Muscle layer of colon (tissue), 2 donors: ENCODE results near the gene IL32.

ENCODE experiments used
- H3K27ac ChIP-seq: one replicate; pipeline ENCODE4 v1.7.0; 2013; ENCODE audit warnings: low read depth, mild to moderate bottlenecking, low read length, moderate library complexity
- H3K27me3 ChIP-seq, 2 donors: one replicate each; pipeline ENCODE4 v1.7.0; 2013; ENCODE audit warnings: low read length in 2 of 2, mild to moderate bottlenecking in 2 of 2; ENCODE audit not compliant: insufficient read depth in 2 of 2, control insufficient read depth in 1 of 2
- H3K36me3 ChIP-seq: one replicate; pipeline ENCODE4 v1.7.0; 2013; ENCODE audit warnings: mild to moderate bottlenecking, low read length; ENCODE audit not compliant: insufficient read depth
- H3K4me1 ChIP-seq: one replicate; pipeline ENCODE4 v1.7.0; 2013; ENCODE audit warnings: mild to moderate bottlenecking, low read length; ENCODE audit not compliant: insufficient read depth
- H3K4me3 ChIP-seq, 2 donors: one replicate each; pipeline ENCODE4 v1.7.0; 2013; ENCODE audit warnings: low read length in 2 of 2, low read depth in 1 of 2, mild to moderate bottlenecking in 1 of 2, moderate library complexity in 1 of 2
- H3K9ac ChIP-seq: one replicate; pipeline ENCODE4 v1.7.0; 2013; ENCODE audit warnings: low read length
- H3K9me3 ChIP-seq: one replicate; pipeline ENCODE4 v1.7.0; 2013; ENCODE audit warnings: mild to moderate bottlenecking, low read length
- donor health status: abdominal sarcoma.
- donor health status: Adenocarcinoma of cecum.

Gene IL32

GRCh38 chr16:3088925-3089716, 23.7 kb downstream of the IL32 start:
- Histone ChIP-seq H3K4me3 (no peak overlapping the region), H3K27me3 (peaks cover 0 to 13% of the 10 kb centered on the region in 2 donors), H3K4me1 (no peaks in the 10 kb centered on the region), H3K36me3 (no peaks in the 10 kb centered on the region), H3K27ac (no peak overlapping the region), H3K9me3 (no peaks in the 10 kb centered on the region), H3K9ac (no peak overlapping the region)

DNA sequence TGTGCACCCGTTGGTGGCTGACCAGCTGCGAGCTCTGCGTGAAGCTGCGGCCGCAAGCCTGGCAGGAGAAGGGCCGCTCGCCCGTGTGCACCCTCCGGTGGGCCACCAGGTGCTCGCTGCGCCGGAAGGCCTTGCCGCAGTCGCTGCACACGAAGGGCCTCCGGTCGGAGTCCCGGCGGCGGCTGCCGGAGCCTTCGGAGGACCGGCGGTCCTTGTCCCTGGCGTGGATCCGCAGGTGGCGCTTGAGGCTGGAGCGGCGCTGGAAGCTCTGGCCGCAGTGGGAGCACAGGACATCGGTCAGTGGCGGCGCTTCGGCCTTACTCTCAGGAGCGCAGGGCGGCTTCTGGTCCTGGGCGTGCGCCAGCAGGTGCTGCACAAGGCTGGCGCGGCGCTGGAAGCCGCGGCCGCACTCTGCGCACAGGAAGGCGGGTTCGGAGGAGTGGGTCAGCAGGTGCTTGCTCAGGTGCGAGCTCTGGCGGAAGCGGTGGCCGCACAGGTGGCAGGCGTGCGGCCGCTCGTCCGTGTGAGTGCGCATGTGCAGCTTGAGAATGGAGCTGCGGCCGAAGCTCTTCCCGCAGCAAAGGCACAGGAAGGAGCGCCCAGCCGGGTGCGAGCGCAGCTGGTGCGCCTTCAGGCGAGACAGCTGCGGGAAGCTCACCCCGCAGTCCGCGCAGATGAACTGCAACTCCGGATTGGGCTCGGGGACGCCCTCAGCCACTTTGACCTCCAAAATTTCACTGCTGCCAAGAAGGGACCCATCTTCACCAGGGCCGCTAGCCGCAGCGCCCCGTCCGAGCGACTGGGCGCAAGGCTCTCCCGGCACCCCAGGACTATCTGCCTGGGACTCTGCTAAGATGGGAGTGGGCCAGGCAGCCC, 24.5 kb downstream of the IL32 start:
- Histone ChIP-seq H3K36me3 (no peaks in the 10 kb centered on the region), H3K27ac (no peak overlapping the region), H3K27me3 (peaks cover 0 to 13% of the 10 kb centered on the region in 2 donors), H3K9ac (no peak overlapping the region), H3K9me3 (no peaks in the 10 kb centered on the region), H3K4me3 (no peak overlapping the region), H3K4me1 (no peaks in the 10 kb centered on the region)

- peaks cover 0 to 13% of the 10 kb centered on the region in 2 donors for H3K27me3 ChIP-seq
- H3K4me3 ChIP-seq, result no peak overlapping the region
- no peak overlapping the region for H3K27ac ChIP-seq
- no peaks in the 10 kb centered on the region for H3K36me3 ChIP-seq
- no peaks in the 10 kb centered on the region for H3K9me3 ChIP-seq
- no peaks in the 10 kb centered on the region for H3K4me1 ChIP-seq
- H3K9ac ChIP-seq, result no peak overlapping the region
Observed at GRCh38 chr16:3091551-3091950, 26.1 kb downstream of the IL32 start.

DNA sequence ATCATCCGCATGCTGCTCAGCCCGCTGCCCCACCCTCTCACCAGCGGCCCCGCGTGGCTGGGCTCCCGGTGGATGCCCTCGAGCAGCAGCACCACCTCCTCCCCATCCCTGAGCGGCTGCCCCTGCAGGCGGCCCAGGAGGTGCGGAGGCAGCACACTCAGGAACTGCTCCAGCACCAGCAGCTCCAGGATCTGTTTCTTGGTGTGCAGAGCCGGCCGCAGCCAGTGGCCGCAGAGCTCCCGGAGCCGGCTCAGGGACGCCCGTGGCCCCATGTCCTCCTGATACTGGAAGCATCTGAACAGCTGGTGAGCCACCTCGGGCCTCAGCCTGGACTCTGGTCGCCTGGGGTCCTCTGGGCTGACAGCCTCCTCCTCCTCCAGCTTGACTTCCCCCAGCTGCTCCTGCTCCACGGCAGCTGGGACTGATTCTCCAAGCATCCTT, 27.1 kb downstream of the IL32 start:
- Histone ChIP-seq H3K9me3 (no peaks in the 10 kb centered on the region), H3K27me3 (peaks cover 0 to 13% of the 10 kb centered on the region in 2 donors), H3K4me1 (no peaks in the 10 kb centered on the region), H3K27ac (no peak overlapping the region), H3K9ac (no peak overlapping the region), H3K36me3 (no peaks in the 10 kb centered on the region), H3K4me3 (no peak overlapping the region)

DNA sequence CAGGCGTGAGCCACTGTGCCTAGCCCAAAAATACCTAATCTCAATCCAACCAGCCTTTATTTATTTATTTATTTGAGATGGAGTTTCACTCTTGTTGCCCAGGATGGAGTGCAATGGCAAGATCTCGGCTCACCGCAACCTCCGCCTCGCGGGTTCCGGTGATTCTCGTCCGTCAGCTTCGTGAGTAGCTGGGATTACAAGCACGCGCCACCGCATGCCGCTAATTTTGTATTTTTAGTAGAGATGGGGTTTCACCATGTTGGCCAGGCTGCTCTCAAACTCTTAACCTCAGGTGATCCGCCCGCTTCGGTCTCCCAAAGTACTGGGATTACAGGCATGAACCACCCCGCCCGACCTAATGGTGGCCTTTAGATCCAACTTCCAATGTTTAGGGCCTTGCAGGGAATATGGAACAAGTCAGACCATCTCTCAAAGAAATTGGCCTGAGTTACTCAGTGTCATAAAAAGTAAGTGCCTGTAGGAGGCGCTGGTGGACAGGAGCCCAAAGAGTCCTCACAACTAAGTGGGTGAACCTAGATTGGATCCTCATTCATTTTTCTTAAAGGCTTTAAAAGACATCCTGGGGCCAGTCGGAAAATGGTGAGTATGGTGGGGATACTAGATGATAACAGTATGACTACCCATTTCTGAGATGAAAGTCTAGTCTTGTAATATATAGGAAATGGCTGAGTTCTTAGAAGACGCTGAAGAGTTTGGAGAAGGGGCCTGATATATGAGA, 29.0 kb downstream of the IL32 start:
- no peaks in the 10 kb centered on the region for H3K9me3 ChIP-seq
- no peak overlapping the region for H3K9ac ChIP-seq
- H3K36me3 ChIP-seq, result no peaks in the 10 kb centered on the region
- no peak overlapping the region for H3K27ac ChIP-seq
- H3K4me1 ChIP-seq, result no peaks in the 10 kb centered on the region
- H3K27me3 ChIP-seq, result peaks cover under 1 to 21% of the 10 kb centered on the region in 2 donors
- H3K4me3 ChIP-seq, result no peak overlapping the region

DNA sequence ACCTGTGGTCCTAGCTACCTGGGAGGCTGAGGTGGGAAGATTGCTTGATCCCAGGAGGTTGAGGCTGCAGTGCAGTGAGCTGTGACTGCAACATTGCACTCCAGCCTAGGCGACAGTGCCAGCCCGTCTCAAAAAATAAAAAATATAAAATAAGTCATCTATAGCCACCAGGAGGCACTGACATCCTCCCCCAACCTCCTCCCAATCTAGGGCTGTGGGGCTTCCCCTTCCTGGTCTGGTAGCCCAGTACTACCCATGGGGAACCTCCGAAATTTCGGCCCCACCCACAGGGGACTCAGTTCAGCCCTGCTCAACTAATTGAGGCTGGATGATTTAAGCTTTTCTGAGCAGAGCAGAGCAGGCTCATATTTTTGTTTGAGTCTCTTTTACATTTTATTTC, 30.4 kb downstream of the IL32 start:
- Histone ChIP-seq H3K9me3 (no peaks in the 10 kb centered on the region), H3K4me3 (no peak overlapping the region), H3K9ac (no peak overlapping the region), H3K27me3 (peaks cover 3 to 33% of the 10 kb centered on the region in 2 donors), H3K4me1 (no peaks in the 10 kb centered on the region), H3K27ac (no peak overlapping the region), H3K36me3 (no peaks in the 10 kb centered on the region)

GRCh38 chr16:3096362-3096761, 30.9 kb downstream of the IL32 start:
- peaks cover 3 to 37% of the 10 kb centered on the region in 2 donors for H3K27me3 ChIP-seq
- H3K4me3 ChIP-seq, result no peak overlapping the region
- H3K4me1 ChIP-seq, result no peaks in the 10 kb centered on the region
- no peak overlapping the region for H3K9ac ChIP-seq
- no peak overlapping the region for H3K27ac ChIP-seq
- no peaks in the 10 kb centered on the region for H3K9me3 ChIP-seq
- no peaks in the 10 kb centered on the region for H3K36me3 ChIP-seq

- no peaks in the 10 kb centered on the region for H3K36me3 ChIP-seq
- H3K9ac ChIP-seq, result no peak overlapping the region
- no peaks in the 10 kb centered on the region for H3K9me3 ChIP-seq
- peaks cover 3 to 34% of the 10 kb centered on the region in 2 donors for H3K27me3 ChIP-seq
- H3K4me3 ChIP-seq, result no peak overlapping the region
- H3K4me1 ChIP-seq, result no peaks in the 10 kb centered on the region
- H3K27ac ChIP-seq, result no peak overlapping the region
Observed at GRCh38 chr16:3097266-3097665, 31.8 kb downstream of the IL32 start.

- Histone ChIP-seq H3K27ac (no peak within 1 kb of the TSS), H3K27me3 (peaks cover 3 to 30% of the 10 kb centered on the region in 2 donors), H3K9ac (no peak within 1 kb of the TSS), H3K4me3 (no peak within 1 kb of the TSS), H3K4me1 (no peaks in the 10 kb centered on the region), H3K36me3 (no peaks in the 10 kb centered on the region), H3K9me3 (no peaks in the 10 kb centered on the region)
Observed at GRCh38 chr16:3098459-3099394, 33.3 kb downstream of the IL32 start, which contains the start of gene ZSCAN10. Gene ZSCAN10, minus strand, starts transcription at chr16:3099294. Its CDS starts 6,357 bp downstream, at chr16:3092937.

DNA sequence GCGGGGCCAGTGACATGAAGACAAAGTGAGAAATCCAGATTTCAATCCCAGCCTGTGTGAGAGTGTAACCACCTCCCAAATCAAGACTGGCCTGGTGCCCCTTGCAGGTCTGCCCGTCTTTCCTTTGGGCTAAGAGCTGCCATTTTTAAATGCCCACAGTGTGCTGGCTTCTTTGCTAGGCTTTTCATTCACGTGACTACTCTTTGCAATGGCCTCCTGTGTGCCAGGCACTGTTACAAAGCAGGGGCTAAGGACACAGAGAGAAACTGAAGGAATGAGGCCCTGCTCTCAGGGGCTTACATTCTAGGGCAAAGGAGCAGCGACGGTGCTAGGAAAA, 33.9 kb downstream of the IL32 start:
- H3K4me1 ChIP-seq, result no peaks in the 10 kb centered on the region
- no peak overlapping the region for H3K27ac ChIP-seq
- H3K27me3 ChIP-seq, result peaks cover 3 to 30% of the 10 kb centered on the region in 2 donors
- no peak overlapping the region for H3K4me3 ChIP-seq
- H3K9ac ChIP-seq, result no peak overlapping the region
- H3K9me3 ChIP-seq, result no peaks in the 10 kb centered on the region
- no peaks in the 10 kb centered on the region for H3K36me3 ChIP-seq
